Smooth muscle cell (in vitro differentiated cells): ENCODE data around the gene KIF18B. TPM values are rescaled to one million over a fixed set of nuclear protein-coding genes. Genes with fewer than 3 reads are reported as not detected.

Experiments used
- DNase-seq: peaks from one replicate; lab custom pipeline; 2025; ENCODE audit not compliant: unreplicated experiment; lab: John Stamatoyannopoulos, UW
- H2AFZ ChIP-seq: fragments of 200-600 bp; sonication (generic); 2 replicates; pipeline ENCODE4 v1.6.0; 2016; ENCODE audit warnings: antibody characterized with exemption, low read depth, mild to moderate bottlenecking
- H3F3A ChIP-seq: fragments of 200-600 bp; sonication (generic); 2 replicates; pipeline ENCODE4 v1.6.0; 2017; ENCODE audit warnings: antibody characterized with exemption, low read depth
- H3K27ac ChIP-seq: fragments of 200-600 bp; sonication (generic); 2 replicates; pipeline ENCODE4 v1.5.1; 2016; ENCODE audit warnings: low read depth, mild to moderate bottlenecking
- H3K27me3 ChIP-seq: fragments of 200-600 bp; sonication (generic); 2 replicates; pipeline ENCODE4 v1.6.1; 2016; ENCODE audit warnings: low read depth, mild to moderate bottlenecking
- H3K36me3 ChIP-seq: fragments of 200-600 bp; sonication (generic); 2 replicates; pipeline ENCODE4 v1.5.1; 2016; ENCODE audit warnings: low read depth
- H3K4me1 ChIP-seq: fragments of 200-600 bp; sonication (generic); 2 replicates; pipeline ENCODE4 v1.5.1; 2016; ENCODE audit warnings: low read depth
- H3K4me2 ChIP-seq: fragments of 200-600 bp; sonication (generic); 2 replicates; pipeline ENCODE4 v1.6.0; 2016; ENCODE audit warnings: mild to moderate bottlenecking
- H3K4me3 ChIP-seq: fragments of 200-600 bp; sonication (generic); 2 replicates; pipeline ENCODE4 v1.5.1; 2016; ENCODE audit warnings: mild to moderate bottlenecking
- H3K79me2 ChIP-seq: fragments of 200-600 bp; sonication (generic); 2 replicates; pipeline ENCODE4 v1.6.0; 2016; ENCODE audit warnings: low read depth, mild to moderate bottlenecking
- H3K9ac ChIP-seq: fragments of 200-600 bp; sonication (generic); 2 replicates; pipeline ENCODE4 v1.6.0; 2016; ENCODE audit warnings: low read depth
- H3K9me3 ChIP-seq: fragments of 200-600 bp; sonication (generic); replicated peaks from 2 replicates; pipeline ENCODE4 v1.5.1; 2016; ENCODE audit warnings: low read depth
- H4K20me1 ChIP-seq: fragments of 200-600 bp; sonication (generic); 2 replicates; pipeline ENCODE4 v1.6.0; 2016; ENCODE audit warnings: low read depth
- WGBS: methylation state at CpG from one replicate; pipeline ENCODE4 v1.1.7; 2016; ENCODE audit warnings: low lambda C conversion rate; 5-methylcytosine and 5-hydroxymethylcytosine counted together
- polyA plus RNA-seq: library from polyadenylated mRNA; unstranded; fragments of >200 nt; fragmentation: Nextera tagmentation; extraction: Ambion mirVana; gene quantifications from 2 replicates; pipeline ENCODE4 v1.2.1, GENCODE V29; 2016
- total RNA-seq: library from RNA; depleted of rRNA; stranded (reverse); fragments of >200 nt; gene quantifications from 2 replicates; pipeline ENCODE4 v1.2.3, GENCODE V29; 2014
- TF ChIP-seq, protein P1 (sequence below): fragments of 200-600 bp; sonication (generic); IDR thresholded peaks from 2 replicates; pipeline ENCODE4 v1.5.1; 2017; ENCODE audit warnings: borderline replicate concordance, mild to moderate bottlenecking, antibody characterized with exemption; ENCODE audit not compliant: insufficient read depth, poor library complexity, severe bottlenecking

KIF18B gene
- total and polyA plus RNA-seq, 2 experiments from 2014 or later: 2.7 to 3.4 TPM

DNA sequence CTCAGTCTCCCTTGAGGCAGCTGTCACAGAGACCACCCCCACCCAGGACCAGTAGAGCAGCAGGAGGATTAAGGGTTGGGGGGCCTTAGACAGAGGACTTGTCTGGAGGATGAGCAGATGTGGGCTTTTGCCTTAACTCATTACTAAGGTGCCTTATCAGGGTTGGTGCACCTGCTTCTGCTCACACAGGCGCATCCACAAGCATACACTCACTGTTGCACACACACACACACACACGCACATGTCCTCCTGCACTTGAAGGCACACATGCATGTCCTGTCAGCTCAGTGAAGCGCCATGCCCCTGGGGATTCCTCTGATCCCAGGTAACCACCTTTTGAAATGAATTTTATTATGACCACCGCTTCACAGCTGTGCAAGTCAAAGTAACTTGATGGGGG, 33.4 kb downstream of the KIF18B start:
- TF ChIP-seq, protein P1, sequence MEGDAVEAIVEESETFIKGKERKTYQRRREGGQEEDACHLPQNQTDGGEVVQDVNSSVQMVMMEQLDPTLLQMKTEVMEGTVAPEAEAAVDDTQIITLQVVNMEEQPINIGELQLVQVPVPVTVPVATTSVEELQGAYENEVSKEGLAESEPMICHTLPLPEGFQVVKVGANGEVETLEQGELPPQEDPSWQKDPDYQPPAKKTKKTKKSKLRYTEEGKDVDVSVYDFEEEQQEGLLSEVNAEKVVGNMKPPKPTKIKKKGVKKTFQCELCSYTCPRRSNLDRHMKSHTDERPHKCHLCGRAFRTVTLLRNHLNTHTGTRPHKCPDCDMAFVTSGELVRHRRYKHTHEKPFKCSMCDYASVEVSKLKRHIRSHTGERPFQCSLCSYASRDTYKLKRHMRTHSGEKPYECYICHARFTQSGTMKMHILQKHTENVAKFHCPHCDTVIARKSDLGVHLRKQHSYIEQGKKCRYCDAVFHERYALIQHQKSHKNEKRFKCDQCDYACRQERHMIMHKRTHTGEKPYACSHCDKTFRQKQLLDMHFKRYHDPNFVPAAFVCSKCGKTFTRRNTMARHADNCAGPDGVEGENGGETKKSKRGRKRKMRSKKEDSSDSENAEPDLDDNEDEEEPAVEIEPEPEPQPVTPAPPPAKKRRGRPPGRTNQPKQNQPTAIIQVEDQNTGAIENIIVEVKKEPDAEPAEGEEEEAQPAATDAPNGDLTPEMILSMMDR: no peak
- H3K27me3 ChIP-seq: peaks cover 14% of the 10 kb centered on the region
- H3K9ac ChIP-seq: no peak overlapping the region
- peaks cover 2% of the 10 kb centered on the region for H3F3A ChIP-seq
- H3K9me3 ChIP-seq: no peaks in the 10 kb centered on the region
- no peak overlapping the region for H3K4me2 ChIP-seq
- 91% methylated on average over 4 of the region's 4 CpGs for WGBS
- no peak overlapping the region for H3K27ac ChIP-seq
- H3K4me3 ChIP-seq: no peak overlapping the region
- no peaks in the 10 kb centered on the region for H4K20me1 ChIP-seq
- H3K4me1 ChIP-seq: no peaks in the 10 kb centered on the region
- no peaks in the 10 kb centered on the region for H3K36me3 ChIP-seq
- no peak overlapping the region for H2AFZ ChIP-seq
- DNase-seq: no peak
- H3K79me2 ChIP-seq: no peaks in the 10 kb centered on the region

DNA sequence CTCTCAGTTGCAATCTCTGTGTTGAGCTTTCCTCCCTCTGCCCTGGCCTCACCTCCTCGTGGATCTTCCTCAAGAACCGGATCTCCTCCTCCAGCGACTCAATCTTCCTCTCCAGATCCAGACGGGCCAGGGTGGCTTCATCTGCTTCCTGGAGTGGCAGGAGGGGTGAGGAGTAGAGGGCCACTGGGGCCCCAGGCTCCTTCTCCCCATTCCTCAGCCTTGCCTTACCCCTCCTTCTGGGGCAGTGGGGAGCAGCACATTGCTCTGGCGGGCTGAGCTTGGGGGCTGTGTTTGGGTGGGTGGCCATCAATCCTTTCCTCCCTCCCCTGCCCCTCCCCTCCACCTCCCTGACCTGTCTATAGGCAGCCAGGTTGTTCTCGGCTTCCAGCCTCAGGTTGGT, 33.9 kb downstream of the KIF18B start:
- Histone ChIP-seq H4K20me1 (no peaks in the 10 kb centered on the region), H3K4me2 (no peak overlapping the region), H3K4me3 (no peak overlapping the region), H3K36me3 (no peaks in the 10 kb centered on the region), H3K9me3 (no peaks in the 10 kb centered on the region), H2AFZ (no peak overlapping the region), H3K27me3 (peaks cover 14% of the 10 kb centered on the region), H3K9ac (no peak overlapping the region), H3F3A (peaks cover 5% of the 10 kb centered on the region), H3K79me2 (no peaks in the 10 kb centered on the region), H3K4me1 (no peaks in the 10 kb centered on the region), H3K27ac (no peak overlapping the region)
- TF ChIP-seq, protein P1: no peak
- WGBS: 70% methylated on average over 6 of the region's 6 CpGs
- DNase-seq: no peak

DNA sequence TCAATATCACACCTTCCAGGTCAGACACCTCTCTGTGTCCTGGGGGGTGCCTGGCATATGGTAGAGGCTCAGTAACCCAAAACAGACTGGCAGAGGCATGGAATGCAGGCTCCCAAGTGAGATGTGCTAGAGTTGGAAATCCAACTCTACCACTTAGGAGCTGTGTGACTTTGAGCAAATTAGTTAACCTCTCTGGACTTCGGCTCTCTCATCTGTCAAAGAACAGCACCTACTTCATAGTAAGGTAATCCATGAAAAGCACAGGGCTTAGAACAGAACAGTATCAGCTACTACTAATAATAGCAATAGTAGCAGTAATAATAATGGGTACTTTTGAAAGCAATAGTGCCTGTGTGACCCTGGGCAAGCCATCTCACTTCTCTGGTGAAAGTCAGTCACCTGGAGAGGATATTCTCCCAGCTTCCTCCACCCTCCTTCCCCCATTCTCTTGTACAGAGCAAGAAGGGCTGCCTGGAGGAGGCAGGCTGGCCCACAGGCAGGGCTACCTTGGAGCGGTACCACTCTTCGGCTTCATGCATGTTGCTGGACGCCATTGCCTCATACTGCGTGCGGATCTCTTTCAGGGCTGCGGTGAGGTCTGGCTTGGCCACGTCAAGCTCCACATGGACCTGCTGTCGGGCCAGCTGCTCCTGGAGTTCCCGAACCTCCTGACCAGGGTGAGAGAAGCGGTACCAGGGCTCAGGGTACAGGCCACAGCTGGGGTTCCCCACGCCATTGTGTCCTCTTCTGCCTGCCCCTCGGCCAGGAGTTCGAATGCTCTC, 34.6 kb downstream of the KIF18B start:
- Histone ChIP-seq H3F3A (peaks cover 5% of the 10 kb centered on the region), H3K9me3 (no peaks in the 10 kb centered on the region), H3K4me3 (no peak overlapping the region), H3K27me3 (peaks cover 14% of the 10 kb centered on the region), H3K27ac (no peak overlapping the region), H3K79me2 (no peaks in the 10 kb centered on the region), H3K36me3 (no peaks in the 10 kb centered on the region), H2AFZ (no peak overlapping the region), H3K9ac (no peak overlapping the region), H3K4me2 (no peak overlapping the region), H3K4me1 (no peaks in the 10 kb centered on the region), H4K20me1 (no peaks in the 10 kb centered on the region)
- 90% methylated on average over 14 of the region's 14 CpGs for WGBS
- no peak for DNase-seq
- TF ChIP-seq, protein P1: no peak
